Adrenal gland (tissue), 12 donors: ENCODE measurements around the gene CKAP4. TPM values are rescaled to one million over a fixed set of nuclear protein-coding genes. Genes with fewer than 3 reads are reported as not detected.

Experiments used
- DNase-seq, 7 donors: peaks; one replicate each; pipeline ENCODE4 v3.0.0-alpha.2; 2019 to 2020
- H3K27ac ChIP-seq, 5 donors: fragments of 200-600 bp; sonication (generic) in 4 of 5; 1 replicate in 3 of 5; 2 replicates in 2 of 5; pipeline versions ENCODE4 v1.5.1 to v1.8.0; 2016 to 2020; ENCODE audit warnings: mild to moderate bottlenecking in 1 of 5
- H3K27me3 ChIP-seq: fragments of 200-600 bp; 2 replicates; pipeline ENCODE4 v1.8.0; 2021
- H3K36me3 ChIP-seq, 2 donors: fragments of 200-600 bp; replicated peaks in 1 of 2; 1 replicate in 1 of 2; 2 replicates in 1 of 2; pipeline versions ENCODE4 v1.5.1 to v1.8.0; 2018 to 2022
- H3K4me1 ChIP-seq, 2 donors: fragments of 200-600 bp; replicated peaks in 1 of 2; 1 replicate in 1 of 2; 2 replicates in 1 of 2; pipeline versions ENCODE4 v1.5.1 to v1.8.0; 2018 to 2021
- H3K4me3 ChIP-seq, 4 donors: fragments of 200-600 bp; sonication (generic) in 3 of 4; one replicate each; pipeline ENCODE4 v1.5.1; 2016 to 2018
- H3K9me3 ChIP-seq, 3 donors: fragments of 200-600 bp; sonication (generic) in 1 of 3; replicated peaks in 1 of 3; 1 replicate in 2 of 3; 2 replicates in 1 of 3; pipeline versions ENCODE4 v1.5.1 to v1.8.0; 2016 to 2021
- CTCF ChIP-seq, 6 experiments: fragments of 450-650 bp in 4 of 6; fragments of 200-600 bp in 2 of 6; sonication (generic) in 1 of 6; IDR thresholded peaks; 1 replicate in 5 of 6; 2 replicates in 1 of 6; pipeline versions ENCODE4 v1.5.1 to v1.8.0; 2016 to 2021; ENCODE audit warnings: antibody characterized with exemption in 6 of 6, mild to moderate bottlenecking in 2 of 6, moderate library complexity in 1 of 6
- POLR2A ChIP-seq, 2 donors: fragments of 450-650 bp; IDR thresholded peaks; one replicate each; pipeline ENCODE4 v1.6.1; 2017; ENCODE audit warnings: antibody characterized with exemption in 2 of 2, mild to moderate bottlenecking in 2 of 2, moderate library complexity in 1 of 2
- WGBS, 4 donors: extraction: QIAGEN DNeasy Blood & Tissue Kit in 2 of 4; methylation state at CpG; one replicate each; pipeline versions ENCODE4 v1.1.5 to v1.1.7; 2013 to 2017; 5-methylcytosine and 5-hydroxymethylcytosine counted together
- intact Hi-C, 2 donors: fragments of 100-400 bp; cut with DNase I; formaldehyde crosslinking; loops; one replicate each; pipeline versions ENCODE4 v1.14.1 to v1.15.0; 2022 to 2023
- polyA plus RNA-seq, 3 donors: library from polyadenylated mRNA; stranded (reverse); fragments of 200-250 nt in 2 of 3; fragments of 350-450 nt in 1 of 3; fragmentation: Illumina TruSeq in 1 of 3; extraction: RNeasy Lipid Tissue Mini Kit (QIAGEN cat#74804) in 1 of 3; gene quantifications; one replicate each; pipeline ENCODE4 v1.2.3, GENCODE V29; 2013 to 2014
- total RNA-seq, 9 donors: library from RNA; depleted of rRNA in 4 of 9; stranded (reverse); fragments of >200 nt in 4 of 9; fragments of 120-200 nt in 1 of 9; fragmentation: NEBNext Ultra II Directional in 1 of 9; extraction: Animal tissue kit (Norgen Biotek cat#: 25700) in 1 of 9; gene quantifications; one replicate each; pipeline versions ENCODE4 v1.1.0 to v1.2.4, GENCODE V29; 2013 to 2023
- donor health status: healthy with polysubstance abuse.
- donor health status: Bipolar disorder and iron deficiency.
- donor health status: DM: yes; HTN: yes; CAD: no.
- donor health status: DM: no; HTN: no; CAD: no.
- donor health status: DM: no; HTN: no; CAD: no.
- donor health status: DM: yes; HTN: yes; CAD: no.

CKAP4 gene
- total and polyA plus RNA-seq, 12 donors = 11.0 to 101 (median 84.7) TPM

GRCh38 chr12:106214571-106214970 lies 33.2 kb downstream of the CKAP4 start:
- TF ChIP-seq POLR2A (IDR thresholded peaks at IDR 0.05) (no peak), CTCF (IDR thresholded peaks at IDR 0.05) (no peak)
- Histone ChIP-seq H3K9me3 (peaks cover 0 to 6% (median 0%) of the 10 kb centered on the region in 3 donors), H3K36me3 (no peaks in the 10 kb centered on the region), H3K27me3 (no peaks in the 10 kb centered on the region), H3K27ac (no peak overlapping the region), H3K4me3 (no peak overlapping the region), H3K4me1 (no peaks in the 10 kb centered on the region)
- WGBS, 4 donors = 53 to 70% (median 62%) methylated on average over 4 of the region's 4 CpGs
- no peak for DNase-seq
- intact Hi-C loops = no loop called here

- 69 to 78% (median 70%) methylated on average over 6 of the region's 6 CpGs for WGBS, 4 donors
- no peak for TF ChIP-seq POLR2A (IDR thresholded peaks at IDR 0.05)
- no peak for TF ChIP-seq CTCF (IDR thresholded peaks at IDR 0.05)
- no peak overlapping the region for H3K27ac ChIP-seq
- intact Hi-C loops = no loop called here
- H3K4me1 ChIP-seq = no peaks in the 10 kb centered on the region
- no peak overlapping the region for H3K4me3 ChIP-seq
- H3K27me3 ChIP-seq = no peaks in the 10 kb centered on the region
- H3K9me3 ChIP-seq = peaks cover 0 to 6% (median 0%) of the 10 kb centered on the region in 3 donors
- DNase-seq = no peak
- no peaks in the 10 kb centered on the region for H3K36me3 ChIP-seq
Observed at GRCh38 chr12:106213662-106214061, 34.2 kb downstream of the CKAP4 start.

- H3K4me1 ChIP-seq = no peaks in the 10 kb centered on the region
- intact Hi-C loops = no loop called here
- H3K4me3 ChIP-seq = no peak overlapping the region
- no peak for TF ChIP-seq POLR2A (IDR thresholded peaks at IDR 0.05)
- no peak for TF ChIP-seq CTCF (IDR thresholded peaks at IDR 0.05)
- no peaks in the 10 kb centered on the region for H3K36me3 ChIP-seq
- WGBS, 4 donors = 70 to 88% (median 73%) methylated on average over 3 to 8 of the region's 8 CpGs
- no peaks in the 10 kb centered on the region for H3K9me3 ChIP-seq
- no peak for DNase-seq
- no peak overlapping the region for H3K27ac ChIP-seq
- no peaks in the 10 kb centered on the region for H3K27me3 ChIP-seq
Observed at GRCh38 chr12:106211973-106212372, 35.8 kb downstream of the CKAP4 start.

- no peak for TF ChIP-seq POLR2A (IDR thresholded peaks at IDR 0.05)
- TF ChIP-seq CTCF (IDR thresholded peaks at IDR 0.05) = peak in 4 of 6 experiments; percentile 42 to 60 (median 54)
- intact Hi-C loops = loop anchor here in 1 of 2 donors (10.0 kb wide), 2 partner anchors 61 to 501 kb away; no protein-coding TSS in a partner anchor
Observed at GRCh38 chr12:106205208-106206069, 42.4 kb downstream of the CKAP4 start.

More at GRCh38 chr12:106205208-106206069, 42.4 kb downstream of the CKAP4 start:
- Histone ChIP-seq H3K27ac (no peak overlapping the region), H3K4me3 (no peak overlapping the region), H3K4me1 (no peaks in the 10 kb centered on the region), H3K36me3 (no peaks in the 10 kb centered on the region), H3K9me3 (no peaks in the 10 kb centered on the region), H3K27me3 (no peaks in the 10 kb centered on the region)
- DNase-seq = peak; percentile 40 to 78 (median 73)
- WGBS, 4 donors = 21 to 44% (median 27%) methylated on average over 3 to 6 of the region's 6 CpGs
